ENCODE results near the gene KCNB1.

The KCNB1 gene

DNA sequence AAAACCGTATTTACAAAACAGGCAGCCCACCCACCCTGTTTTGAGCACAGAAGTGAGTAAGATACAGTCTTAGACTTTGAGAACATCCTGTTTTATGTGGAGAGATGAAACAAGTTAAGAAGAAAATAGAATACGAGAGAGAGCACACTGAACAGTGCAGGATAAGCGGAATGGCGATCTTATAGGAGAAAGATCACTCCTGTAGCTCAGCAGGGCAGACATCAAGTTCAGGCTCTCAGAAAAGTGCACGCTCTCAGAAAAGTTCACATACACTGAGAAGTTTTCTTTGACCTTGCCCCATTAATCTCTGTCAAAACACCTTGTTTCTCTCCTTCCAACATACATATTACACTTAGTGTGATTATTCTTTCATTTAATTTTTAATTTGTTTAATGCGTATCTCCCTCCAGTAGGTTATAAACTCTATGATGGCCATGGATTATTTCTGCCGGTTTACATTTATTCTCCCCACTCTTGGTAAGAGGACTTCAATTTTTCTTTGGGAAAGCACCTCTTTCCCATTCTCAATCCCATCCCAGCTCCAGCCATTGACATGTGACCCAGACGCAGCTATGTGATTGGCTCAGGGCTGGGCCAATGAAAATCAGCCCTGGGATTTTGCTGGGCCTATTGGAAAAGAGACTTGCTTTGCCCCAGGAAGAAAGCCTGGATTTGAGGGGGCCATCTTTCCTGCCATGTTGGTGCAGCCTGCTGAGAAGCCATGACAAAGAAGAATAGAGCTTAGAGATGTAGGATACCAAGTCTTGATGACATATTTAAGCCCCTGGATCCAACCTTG lies 16.2 kb downstream of the KCNB1 start:
- no peak for DNase-seq (ENCODE audit: low read depth)
- TF ChIP-seq, protein P1, sequence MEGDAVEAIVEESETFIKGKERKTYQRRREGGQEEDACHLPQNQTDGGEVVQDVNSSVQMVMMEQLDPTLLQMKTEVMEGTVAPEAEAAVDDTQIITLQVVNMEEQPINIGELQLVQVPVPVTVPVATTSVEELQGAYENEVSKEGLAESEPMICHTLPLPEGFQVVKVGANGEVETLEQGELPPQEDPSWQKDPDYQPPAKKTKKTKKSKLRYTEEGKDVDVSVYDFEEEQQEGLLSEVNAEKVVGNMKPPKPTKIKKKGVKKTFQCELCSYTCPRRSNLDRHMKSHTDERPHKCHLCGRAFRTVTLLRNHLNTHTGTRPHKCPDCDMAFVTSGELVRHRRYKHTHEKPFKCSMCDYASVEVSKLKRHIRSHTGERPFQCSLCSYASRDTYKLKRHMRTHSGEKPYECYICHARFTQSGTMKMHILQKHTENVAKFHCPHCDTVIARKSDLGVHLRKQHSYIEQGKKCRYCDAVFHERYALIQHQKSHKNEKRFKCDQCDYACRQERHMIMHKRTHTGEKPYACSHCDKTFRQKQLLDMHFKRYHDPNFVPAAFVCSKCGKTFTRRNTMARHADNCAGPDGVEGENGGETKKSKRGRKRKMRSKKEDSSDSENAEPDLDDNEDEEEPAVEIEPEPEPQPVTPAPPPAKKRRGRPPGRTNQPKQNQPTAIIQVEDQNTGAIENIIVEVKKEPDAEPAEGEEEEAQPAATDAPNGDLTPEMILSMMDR (conservative IDR thresholded peaks at IDR 0.05; ENCODE audit: control insufficient read depth, insufficient read depth, low read depth, low read length), result no peak
- H3K4me3 ChIP-seq (ENCODE audit: control insufficient read depth, low read depth, low read length), result no peak overlapping the region

GRCh38 chr20:49464556-49464955 lies 17.9 kb downstream of the KCNB1 start:
- H3K4me3 ChIP-seq (ENCODE audit: control insufficient read depth, low read depth, low read length), result no peak overlapping the region
- TF ChIP-seq, protein P1 (conservative IDR thresholded peaks at IDR 0.05; ENCODE audit: control insufficient read depth, insufficient read depth, low read depth, low read length), result no peak

DNA sequence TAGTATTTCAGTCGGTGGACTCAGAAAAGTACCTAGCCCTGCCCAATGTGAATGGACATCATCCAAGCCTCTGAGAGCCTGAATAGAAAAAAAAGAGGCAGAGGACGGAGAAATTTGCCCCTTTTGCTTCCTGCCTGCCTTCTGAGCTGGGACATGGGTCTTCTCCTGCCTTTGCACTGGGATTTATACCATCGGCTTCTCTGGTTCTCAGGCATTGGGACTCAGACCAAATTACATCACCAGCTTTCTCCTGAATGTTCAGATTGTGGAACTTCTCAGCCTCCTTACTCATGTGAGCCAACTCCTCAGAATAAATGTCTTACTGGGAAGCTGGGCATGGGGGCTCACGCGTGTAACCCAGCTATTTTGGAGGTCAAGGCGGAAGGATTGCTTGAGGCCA lies 19.8 kb downstream of the KCNB1 start:
- no peak for DNase-seq (ENCODE audit: low read depth)
- TF ChIP-seq, protein P1 (conservative IDR thresholded peaks at IDR 0.05; ENCODE audit: control insufficient read depth, insufficient read depth, low read depth, low read length), result no peak
- H3K4me3 ChIP-seq (ENCODE audit: control insufficient read depth, low read depth, low read length), result no peak overlapping the region

More at GRCh38 chr20:49464556-49464955, 17.9 kb downstream of the KCNB1 start:
- DNase-seq (ENCODE audit: low read depth), result no peak

- no peak overlapping the region for H3K4me3 ChIP-seq (ENCODE audit: control insufficient read depth, low read depth, low read length)
- no peak for DNase-seq (ENCODE audit: low read depth)
- TF ChIP-seq, protein P1 (conservative IDR thresholded peaks at IDR 0.05; ENCODE audit: control insufficient read depth, insufficient read depth, low read depth, low read length), result no peak
These were observed 20.4 kb downstream of the KCNB1 start for GRCh38 chr20:49461894-49462620.

DNA sequence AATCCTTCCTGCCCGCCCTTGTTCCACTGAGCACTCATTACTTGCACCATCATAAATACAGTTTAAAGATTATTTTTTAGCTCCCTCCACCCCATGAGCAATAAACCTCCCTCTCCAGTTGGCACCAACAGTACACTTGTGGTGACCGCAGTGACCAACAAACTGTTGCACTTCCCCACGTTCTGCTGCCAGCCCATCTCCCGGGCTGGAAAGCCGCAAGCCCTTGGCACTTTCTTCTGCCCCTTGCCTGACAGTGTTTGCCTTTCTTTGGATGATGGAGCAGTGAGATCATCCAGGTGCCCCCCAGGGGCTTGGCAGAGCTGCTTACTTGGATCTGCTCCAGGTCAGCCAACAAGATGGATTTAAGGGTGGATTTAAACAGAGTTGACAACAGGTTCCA lies 21.6 kb downstream of the KCNB1 start:
- TF ChIP-seq, protein P1 (conservative IDR thresholded peaks at IDR 0.05; ENCODE audit: control insufficient read depth, insufficient read depth, low read depth, low read length), result no peak
- no peak overlapping the region for H3K4me3 ChIP-seq (ENCODE audit: control insufficient read depth, low read depth, low read length)
- DNase-seq (ENCODE audit: low read depth), result no peak

GRCh38 chr20:49460131-49460530 lies 22.3 kb downstream of the KCNB1 start:
- no peak for DNase-seq (ENCODE audit: low read depth)
- TF ChIP-seq, protein P1 (conservative IDR thresholded peaks at IDR 0.05; ENCODE audit: control insufficient read depth, insufficient read depth, low read depth, low read length), result no peak
- no peak overlapping the region for H3K4me3 ChIP-seq (ENCODE audit: control insufficient read depth, low read depth, low read length)
